ENCODE data around the gene BMP2K.

GRCh38 chr4:78885598-78885997, 109.4 kb downstream of the BMP2K start:
- TF ChIP-seq RXRA (IDR thresholded peaks at IDR 0.05): no peak
- no peak for TF ChIP-seq CTCF (IDR thresholded peaks at IDR 0.05; ENCODE audit: low read depth, low read length, missing input control)
- no peak for TF ChIP-seq MAX (IDR thresholded peaks at IDR 0.05)
- no peak for TF ChIP-seq SP1 (IDR thresholded peaks at IDR 0.05)
- TF ChIP-seq TAF1 (conservative IDR thresholded peaks at IDR 0.05): no peak
- no peak for TF ChIP-seq REST (IDR thresholded peaks at IDR 0.05)
- no peak for TF ChIP-seq JUND (IDR thresholded peaks at IDR 0.05)
- no peak for TF ChIP-seq FOXA1 (IDR thresholded peaks at IDR 0.05)
- no peak for TF ChIP-seq ZBTB33 (IDR thresholded peaks at IDR 0.05)
